Progenitor cell of endocrine pancreas (in vitro differentiated cells): ENCODE results near the gene MEFV. TPM values are rescaled to one million over a fixed set of nuclear protein-coding genes. Genes with fewer than 3 reads are reported as not detected.

Experiments
- DNase-seq: peaks from one replicate; pipeline ENCODE4 v3.0.0; 2021; ENCODE audit warnings: low spot score; ENCODE audit not compliant: unreplicated experiment
- H3K27ac Mint-ChIP-seq: 2 replicates; pipeline ENCODE4 v1.8.0; 2021; ENCODE audit warnings: mild to moderate bottlenecking, moderate library complexity, mixed read lengths
- H3K27me3 Mint-ChIP-seq: 2 replicates; pipeline ENCODE4 v1.8.0; 2021; ENCODE audit warnings: mixed read lengths
- H3K36me3 Mint-ChIP-seq: 2 replicates; pipeline ENCODE4 v1.8.0; 2022; ENCODE audit warnings: mixed read lengths; ENCODE audit not compliant: insufficient read depth
- H3K4me1 Mint-ChIP-seq: 2 replicates; pipeline ENCODE4 v1.8.0; 2021; ENCODE audit warnings: low read depth, mixed read lengths
- H3K4me3 Mint-ChIP-seq: 2 replicates; pipeline ENCODE4 v1.8.0; 2021; ENCODE audit warnings: low read depth, mild to moderate bottlenecking, moderate library complexity, mixed read lengths
- H3K9me3 Mint-ChIP-seq: 2 replicates; pipeline ENCODE4 v1.8.0; 2021; ENCODE audit warnings: low read depth, mixed read lengths
- long read RNA-seq: library from polyadenylated mRNA; unstranded; transcript quantifications from one replicate; pipeline ENCODE4 v2.0.0, GENCODE V29; 2020
- total RNA-seq: library from RNA; stranded (reverse); gene quantifications from 2 replicates; pipeline ENCODE4 v1.2.1, GENCODE V29; 2021
- TF ChIP-seq, protein P1 (sequence below): fragments of 200-600 bp; sonication (generic); IDR thresholded peaks from one replicate; pipeline ENCODE4 v1.5.0; 2021; ENCODE audit warnings: antibody characterized with exemption, mild to moderate bottlenecking; ENCODE audit not compliant: unreplicated experiment

MEFV gene, protein sequence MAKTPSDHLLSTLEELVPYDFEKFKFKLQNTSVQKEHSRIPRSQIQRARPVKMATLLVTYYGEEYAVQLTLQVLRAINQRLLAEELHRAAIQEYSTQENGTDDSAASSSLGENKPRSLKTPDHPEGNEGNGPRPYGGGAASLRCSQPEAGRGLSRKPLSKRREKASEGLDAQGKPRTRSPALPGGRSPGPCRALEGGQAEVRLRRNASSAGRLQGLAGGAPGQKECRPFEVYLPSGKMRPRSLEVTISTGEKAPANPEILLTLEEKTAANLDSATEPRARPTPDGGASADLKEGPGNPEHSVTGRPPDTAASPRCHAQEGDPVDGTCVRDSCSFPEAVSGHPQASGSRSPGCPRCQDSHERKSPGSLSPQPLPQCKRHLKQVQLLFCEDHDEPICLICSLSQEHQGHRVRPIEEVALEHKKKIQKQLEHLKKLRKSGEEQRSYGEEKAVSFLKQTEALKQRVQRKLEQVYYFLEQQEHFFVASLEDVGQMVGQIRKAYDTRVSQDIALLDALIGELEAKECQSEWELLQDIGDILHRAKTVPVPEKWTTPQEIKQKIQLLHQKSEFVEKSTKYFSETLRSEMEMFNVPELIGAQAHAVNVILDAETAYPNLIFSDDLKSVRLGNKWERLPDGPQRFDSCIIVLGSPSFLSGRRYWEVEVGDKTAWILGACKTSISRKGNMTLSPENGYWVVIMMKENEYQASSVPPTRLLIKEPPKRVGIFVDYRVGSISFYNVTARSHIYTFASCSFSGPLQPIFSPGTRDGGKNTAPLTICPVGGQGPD
- not detected in 2 replicates for total RNA-seq
- long read RNA-seq = 0 reads

DNA sequence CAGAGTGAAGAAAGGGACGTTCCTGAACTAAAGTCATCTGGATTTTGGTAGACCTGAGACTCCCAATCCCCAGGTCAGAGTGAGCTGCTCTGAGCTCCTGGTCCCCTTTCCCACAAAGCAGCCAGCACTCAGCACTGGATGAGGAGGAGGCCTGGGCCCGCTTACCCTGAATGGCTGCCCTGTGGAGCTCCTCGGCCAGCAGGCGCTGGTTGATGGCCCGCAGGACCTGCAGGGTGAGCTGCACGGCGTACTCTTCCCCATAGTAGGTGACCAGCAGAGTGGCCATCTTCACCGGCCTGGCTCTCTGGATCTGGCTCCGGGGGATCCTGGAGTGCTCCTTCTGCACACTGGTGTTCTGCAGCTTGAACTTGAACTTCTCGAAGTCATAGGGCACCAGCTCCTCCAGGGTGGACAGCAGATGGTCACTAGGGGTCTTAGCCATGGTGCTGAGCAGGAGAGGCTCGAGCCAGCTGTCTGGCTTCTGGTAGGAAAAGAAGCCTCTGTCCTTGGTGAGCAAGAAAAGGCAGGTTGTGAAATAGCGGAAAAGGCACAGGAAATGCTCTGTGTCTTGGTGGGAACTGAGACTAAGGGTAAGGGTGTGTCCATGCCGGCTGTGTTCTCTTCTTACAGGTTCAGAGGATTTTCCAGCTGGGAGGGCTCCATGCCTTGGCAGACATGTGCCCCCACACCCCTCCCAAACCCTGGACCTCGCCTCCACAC lies at the start of gene MEFV:
Gene MEFV, minus strand, starts transcription at position 488 of the 720 bp plus-strand sequence. Its CDS starts 46 bp downstream, at position 442.
- H3K9me3 Mint-ChIP-seq = no peaks in the 10 kb centered on the region
- H3K27me3 Mint-ChIP-seq = peaks cover 22% of the 10 kb centered on the region
- DNase-seq = no peak
- TF ChIP-seq, protein P1, sequence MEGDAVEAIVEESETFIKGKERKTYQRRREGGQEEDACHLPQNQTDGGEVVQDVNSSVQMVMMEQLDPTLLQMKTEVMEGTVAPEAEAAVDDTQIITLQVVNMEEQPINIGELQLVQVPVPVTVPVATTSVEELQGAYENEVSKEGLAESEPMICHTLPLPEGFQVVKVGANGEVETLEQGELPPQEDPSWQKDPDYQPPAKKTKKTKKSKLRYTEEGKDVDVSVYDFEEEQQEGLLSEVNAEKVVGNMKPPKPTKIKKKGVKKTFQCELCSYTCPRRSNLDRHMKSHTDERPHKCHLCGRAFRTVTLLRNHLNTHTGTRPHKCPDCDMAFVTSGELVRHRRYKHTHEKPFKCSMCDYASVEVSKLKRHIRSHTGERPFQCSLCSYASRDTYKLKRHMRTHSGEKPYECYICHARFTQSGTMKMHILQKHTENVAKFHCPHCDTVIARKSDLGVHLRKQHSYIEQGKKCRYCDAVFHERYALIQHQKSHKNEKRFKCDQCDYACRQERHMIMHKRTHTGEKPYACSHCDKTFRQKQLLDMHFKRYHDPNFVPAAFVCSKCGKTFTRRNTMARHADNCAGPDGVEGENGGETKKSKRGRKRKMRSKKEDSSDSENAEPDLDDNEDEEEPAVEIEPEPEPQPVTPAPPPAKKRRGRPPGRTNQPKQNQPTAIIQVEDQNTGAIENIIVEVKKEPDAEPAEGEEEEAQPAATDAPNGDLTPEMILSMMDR = no peak
- H3K4me1 Mint-ChIP-seq = no peaks in the 10 kb centered on the region
- H3K4me3 Mint-ChIP-seq = no peak within 1 kb of the TSS
- H3K36me3 Mint-ChIP-seq = no peaks in the 10 kb centered on the region
- no peak within 1 kb of the TSS for H3K27ac Mint-ChIP-seq

DNA sequence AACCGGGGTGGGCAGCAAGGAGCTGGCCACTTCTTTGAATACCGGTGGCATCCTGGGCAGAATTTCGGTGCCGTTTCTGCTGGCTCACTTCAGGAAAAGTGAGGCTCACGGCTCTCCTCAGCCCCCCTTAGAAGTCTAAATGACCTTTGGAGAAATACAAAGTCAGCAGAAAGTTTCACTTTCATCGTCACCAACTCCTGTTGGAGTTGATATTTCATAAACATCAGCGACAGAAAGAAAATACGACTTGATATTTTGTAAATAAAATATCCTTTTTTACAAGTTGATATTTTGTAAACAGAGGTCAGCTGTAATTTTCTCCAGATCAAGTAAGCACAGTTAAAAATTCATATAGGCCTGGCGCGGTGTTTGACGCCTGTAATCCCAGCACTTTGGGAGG lies 49.6 kb upstream of the MEFV start:
- Mint-ChIP-seq H3K4me1 (no peaks in the 10 kb centered on the region), H3K36me3 (peaks cover 66% of the 10 kb centered on the region), H3K27ac (peak overlapping the region; percentile 81), H3K9me3 (peaks cover 35% of the 10 kb centered on the region), H3K4me3 (peak overlapping the region; percentile 79), H3K27me3 (peaks cover 3% of the 10 kb centered on the region)
- TF ChIP-seq, protein P1 = no peak
- DNase-seq = no peak

DNA sequence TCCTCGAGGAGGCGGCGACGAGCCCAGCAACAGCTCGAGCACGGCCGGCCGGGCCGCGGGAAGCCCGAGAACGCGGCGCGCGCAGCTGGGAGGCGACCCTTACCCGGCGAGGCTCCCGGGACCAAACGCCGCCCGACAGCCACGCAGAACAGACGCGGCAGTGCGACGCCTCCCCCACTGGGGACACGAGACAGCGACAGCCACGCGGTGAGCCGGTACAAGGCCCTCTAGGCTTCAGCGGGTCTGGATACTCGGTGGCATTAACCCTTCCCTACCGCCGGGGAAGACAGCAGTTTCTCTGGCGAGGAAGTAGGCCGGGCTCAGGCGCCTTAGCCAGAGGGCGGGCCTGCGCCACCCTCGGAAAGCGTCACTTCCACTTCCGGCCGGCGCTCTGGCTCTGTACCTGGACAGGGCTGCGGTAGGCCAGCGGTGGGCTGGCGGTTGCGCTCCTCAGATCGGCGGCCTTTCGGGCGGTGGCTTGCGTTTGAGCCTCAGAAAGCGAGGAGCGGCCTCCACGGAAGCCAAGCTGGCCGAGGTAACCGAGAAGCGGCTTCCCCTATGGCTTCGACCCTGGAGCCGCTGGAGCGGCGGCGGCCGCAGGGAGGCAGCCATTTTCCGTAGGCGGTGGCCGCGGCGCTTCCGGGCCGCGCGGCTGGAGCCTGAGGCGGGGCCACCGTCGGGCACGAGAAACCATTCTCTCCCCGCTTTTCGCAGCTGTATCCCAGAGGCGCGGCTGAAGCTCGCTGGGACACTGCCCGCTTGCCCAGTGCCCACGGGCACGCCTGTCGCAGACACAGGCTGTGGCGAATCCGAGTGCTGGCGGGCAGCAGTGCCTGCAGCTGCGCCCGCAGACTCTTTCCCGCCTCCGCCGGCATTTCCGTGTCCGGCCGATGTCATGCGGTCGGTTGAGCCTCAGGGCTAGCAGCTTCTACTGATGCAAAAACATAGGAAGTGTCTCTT lies 49.0 kb upstream of the MEFV start, which contains the start of the genes TIGD7 and ZNF75A:
Gene TIGD7, minus strand, starts transcription at position 322 of the 960 bp plus-strand sequence. CDS start 4,816 bp downstream, outside the sequence.
Gene ZNF75A, plus strand, starts transcription at position 389 of the 960 bp plus-strand sequence. CDS start 2,932 bp downstream, outside the sequence.
- peak; percentile 61 for DNase-seq
- Mint-ChIP-seq H3K36me3 (peaks cover 66% of the 10 kb centered on the region), H3K4me3 (peak within 1 kb of the TSS; percentile 79), H3K27me3 (peaks cover 3% of the 10 kb centered on the region), H3K27ac (peak within 1 kb of the TSS; percentile 90), H3K9me3 (peaks cover 35% of the 10 kb centered on the region), H3K4me1 (no peaks in the 10 kb centered on the region)
- TF ChIP-seq, protein P1 = peak; percentile 6

DNA sequence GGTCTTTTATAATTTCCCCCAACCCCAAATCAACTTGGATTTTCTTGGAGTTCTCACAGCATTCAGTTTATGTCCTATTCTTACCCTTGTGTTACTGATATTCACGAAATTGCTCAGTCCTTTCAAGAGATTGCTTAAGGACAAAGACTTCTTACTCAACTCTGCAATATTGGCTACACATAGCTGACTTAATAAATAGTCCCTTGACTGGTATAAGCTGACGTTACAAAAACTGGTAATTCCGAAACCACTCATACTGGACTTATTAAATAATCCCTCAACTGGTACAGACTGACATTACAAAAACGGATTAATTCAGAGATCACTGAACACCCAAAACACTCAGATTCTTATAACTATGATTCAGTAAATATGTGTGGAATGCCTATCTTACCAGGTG lies 47.9 kb upstream of the MEFV start:
- peak overlapping the region; percentile 84 for H3K27ac Mint-ChIP-seq

More for the DNA sequence above, 47.9 kb upstream of the MEFV start:
- Mint-ChIP-seq H3K36me3 (peaks cover 66% of the 10 kb centered on the region), H3K4me3 (peak overlapping the region; percentile 79), H3K27me3 (peaks cover 3% of the 10 kb centered on the region), H3K4me1 (no peaks in the 10 kb centered on the region), H3K9me3 (peaks cover 44% of the 10 kb centered on the region)
- no peak for DNase-seq
- TF ChIP-seq, protein P1 = no peak
